Ishikawa (cell line): ENCODE results near the gene NUP43.

Source experiments
- CEBPB ChIP-seq: IDR thresholded peaks from 2 replicates; pipeline ENCODE4 v1.6.1; 2012
- CREB1 ChIP-seq: IDR thresholded peaks from 2 replicates; pipeline ENCODE4 v1.6.1; 2012; ENCODE audit warnings: low read depth
- EGR1 ChIP-seq: IDR thresholded peaks from 2 replicates; pipeline ENCODE4 v1.6.1; 2012
- EP300 ChIP-seq: IDR thresholded peaks from 2 replicates; pipeline ENCODE4 v1.6.1; 2012; ENCODE audit warnings: borderline replicate concordance
- FOXM1 ChIP-seq: IDR thresholded peaks from 2 replicates; pipeline ENCODE4 v1.6.1; 2012; ENCODE audit warnings: low read depth, borderline replicate concordance
- NFIC ChIP-seq: IDR thresholded peaks from 2 replicates; pipeline ENCODE4 v1.6.1; 2012
- RAD21 ChIP-seq: IDR thresholded peaks from 2 replicates; pipeline ENCODE4 v1.6.1; 2012; ENCODE audit warnings: low read depth
- REST ChIP-seq: IDR thresholded peaks from 2 replicates; pipeline ENCODE4 v1.6.1; 2012; ENCODE audit warnings: low read depth, mild to moderate bottlenecking
- TAF1 ChIP-seq: IDR thresholded peaks from 2 replicates; pipeline ENCODE4 v1.6.1; 2012; ENCODE audit warnings: low read depth, mild to moderate bottlenecking
- TCF12 ChIP-seq: IDR thresholded peaks from 2 replicates; pipeline ENCODE4 v1.6.1; 2012; ENCODE audit warnings: low read depth
- TEAD4 ChIP-seq: IDR thresholded peaks from 2 replicates; pipeline ENCODE4 v1.6.1; 2012
- YY1 ChIP-seq: IDR thresholded peaks from 2 replicates; pipeline ENCODE4 v1.6.1; 2012; ENCODE audit warnings: low read depth
- ZBTB7A ChIP-seq: IDR thresholded peaks from 2 replicates; pipeline ENCODE4 v1.6.1; 2012; ENCODE audit warnings: low read depth
- TF ChIP-seq, protein P1 (sequence below): IDR thresholded peaks from 2 replicates; pipeline ENCODE4 v1.6.1; 2012
- TF ChIP-seq, protein P2 (sequence below): IDR thresholded peaks from 2 replicates; pipeline ENCODE4 v1.6.1; 2012

Gene NUP43

DNA sequence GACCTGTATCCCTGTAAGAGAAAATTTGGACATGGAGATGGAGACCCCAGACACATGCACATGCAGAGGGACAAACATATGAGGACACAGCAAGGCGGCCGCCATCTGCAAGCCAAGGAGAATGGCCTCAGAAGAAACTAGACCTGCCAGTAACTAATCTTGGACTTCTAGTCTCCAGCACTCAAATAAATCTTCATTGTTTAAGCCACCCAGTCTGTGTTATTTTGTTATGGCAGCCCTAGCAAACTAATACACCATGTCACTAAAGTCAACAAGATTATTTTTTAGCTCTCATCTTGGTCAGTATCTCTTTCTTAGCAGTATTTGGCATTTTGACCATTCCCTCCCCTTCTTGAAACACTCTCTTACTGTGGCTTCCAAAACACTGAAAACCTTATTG, 55.1 kb downstream of the NUP43 start:
- no peak for TF ChIP-seq TAF1
- no peak for TF ChIP-seq TEAD4
- no peak for TF ChIP-seq REST
- no peak for TF ChIP-seq ZBTB7A
- TF ChIP-seq NFIC, result no peak
- no peak for TF ChIP-seq CREB1
- TF ChIP-seq TCF12, result no peak

- TF ChIP-seq ZBTB7A (no peak), NFIC (no peak), TAF1 (no peak), TCF12 (no peak), CEBPB (no peak), YY1 (no peak), EP300 (no peak), EGR1 (no peak), CREB1 (no peak), TEAD4 (no peak), REST (no peak), FOXM1 (no peak), RAD21 (no peak)
- TF ChIP-seq, protein P1, sequence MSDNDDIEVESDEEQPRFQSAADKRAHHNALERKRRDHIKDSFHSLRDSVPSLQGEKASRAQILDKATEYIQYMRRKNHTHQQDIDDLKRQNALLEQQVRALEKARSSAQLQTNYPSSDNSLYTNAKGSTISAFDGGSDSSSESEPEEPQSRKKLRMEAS, result no peak
- TF ChIP-seq, protein P2, sequence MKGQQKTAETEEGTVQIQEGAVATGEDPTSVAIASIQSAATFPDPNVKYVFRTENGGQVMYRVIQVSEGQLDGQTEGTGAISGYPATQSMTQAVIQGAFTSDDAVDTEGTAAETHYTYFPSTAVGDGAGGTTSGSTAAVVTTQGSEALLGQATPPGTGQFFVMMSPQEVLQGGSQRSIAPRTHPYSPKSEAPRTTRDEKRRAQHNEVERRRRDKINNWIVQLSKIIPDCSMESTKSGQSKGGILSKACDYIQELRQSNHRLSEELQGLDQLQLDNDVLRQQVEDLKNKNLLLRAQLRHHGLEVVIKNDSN, result no peak
These were observed 60.1 kb downstream of the NUP43 start for GRCh38 chr6:149686230-149686629.

DNA sequence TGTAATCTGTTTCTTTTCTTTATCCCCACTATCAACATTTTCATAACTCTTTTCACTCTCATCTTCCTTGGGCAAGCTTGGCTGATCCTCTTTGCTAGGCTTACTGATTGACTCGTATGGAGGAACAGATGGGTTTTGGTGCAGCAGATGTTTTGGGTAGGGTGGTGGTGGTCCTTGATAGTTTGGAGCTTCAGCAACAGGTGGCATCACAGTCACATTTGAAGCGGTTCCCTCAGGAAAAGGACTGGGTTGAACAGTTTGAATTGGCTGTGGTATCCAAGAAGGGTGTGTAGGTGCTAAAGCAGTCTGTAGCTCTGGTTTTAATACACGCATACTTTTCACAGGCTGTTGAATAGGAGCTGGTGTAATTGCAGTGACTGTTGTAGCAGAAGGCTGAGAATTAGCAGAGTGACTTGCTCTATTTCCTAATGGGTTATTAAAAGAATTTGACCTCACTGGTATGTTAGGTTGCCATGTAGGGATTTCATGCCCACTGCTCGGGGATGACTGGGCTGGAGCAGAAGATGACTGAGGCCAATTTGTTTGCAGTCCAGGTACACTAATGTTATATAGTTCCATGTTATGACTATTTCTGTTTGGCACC, 63.0 kb downstream of the NUP43 start:
- no peak for TF ChIP-seq CEBPB
- TF ChIP-seq, protein P2, result no peak
- TF ChIP-seq YY1, result no peak
- no peak for TF ChIP-seq ZBTB7A
- no peak for TF ChIP-seq CREB1
- TF ChIP-seq RAD21, result no peak
- no peak for TF ChIP-seq FOXM1
- TF ChIP-seq, protein P1, result no peak
- TF ChIP-seq EGR1, result no peak
- no peak for TF ChIP-seq TCF12

GRCh38 chr6:149681209-149681608, 65.1 kb downstream of the NUP43 start:
- TF ChIP-seq YY1 (no peak), TEAD4 (no peak), EGR1 (no peak), EP300 (no peak), TAF1 (no peak), ZBTB7A (no peak), NFIC (no peak)

GRCh38 chr6:149680503-149680902, 65.8 kb downstream of the NUP43 start:
- TF ChIP-seq TCF12 (no peak), TEAD4 (no peak), CREB1 (no peak), CEBPB (no peak), REST (no peak), EGR1 (no peak), YY1 (no peak), TAF1 (no peak), FOXM1 (no peak), RAD21 (no peak), NFIC (no peak), ZBTB7A (no peak), EP300 (no peak)
- TF ChIP-seq, protein P2, result no peak
- TF ChIP-seq, protein P1, result no peak
